ENCODE measurements around the gene LRP1. TPM values are rescaled to one million over a fixed set of nuclear protein-coding genes. Genes with fewer than 3 reads are reported as not detected.

Gene LRP1
- total RNA-seq, 1 donor from 2014 or later, result 591 TPM

- Mint-ChIP-seq H3K27ac (ENCODE audit: unreplicated experiment) (peak overlapping the region; percentile 98), H3K9me3 (ENCODE audit: unreplicated experiment) (no peaks in the 10 kb centered on the region), H3K4me1 (ENCODE audit: unreplicated experiment) (peaks cover 79% of the 10 kb centered on the region), H3K36me3 (ENCODE audit: unreplicated experiment) (peaks cover 18% of the 10 kb centered on the region), H3K27me3 (ENCODE audit: unreplicated experiment) (no peaks in the 10 kb centered on the region), H3K4me3 (ENCODE audit: unreplicated experiment) (peak overlapping the region; percentile 33)
- no peak for DNase-seq (ENCODE audit: extremely low spot score, unreplicated experiment)
- no peak for TF ChIP-seq CTCF (IDR thresholded peaks at IDR 0.05)
Measured at GRCh38 chr12:57234233-57234570, 105.9 kb downstream of the LRP1 start.

GRCh38 chr12:57234571-57235016, 106.3 kb downstream of the LRP1 start:
- peak overlapping the region; percentile 33 for H3K4me3 Mint-ChIP-seq (ENCODE audit: unreplicated experiment)
- peaks cover 79% of the 10 kb centered on the region for H3K4me1 Mint-ChIP-seq (ENCODE audit: unreplicated experiment)
- no peak for TF ChIP-seq CTCF (IDR thresholded peaks at IDR 0.05)
- H3K27ac Mint-ChIP-seq (ENCODE audit: unreplicated experiment), result peak overlapping the region; percentile 98
- H3K9me3 Mint-ChIP-seq (ENCODE audit: unreplicated experiment), result no peaks in the 10 kb centered on the region
- H3K27me3 Mint-ChIP-seq (ENCODE audit: unreplicated experiment), result no peaks in the 10 kb centered on the region
- DNase-seq (ENCODE audit: extremely low spot score, unreplicated experiment), result no peak
- peaks cover 18% of the 10 kb centered on the region for H3K36me3 Mint-ChIP-seq (ENCODE audit: unreplicated experiment)

- Mint-ChIP-seq H3K4me3 (ENCODE audit: unreplicated experiment) (peak overlapping the region; percentile 71), H3K36me3 (ENCODE audit: unreplicated experiment) (peaks cover 18% of the 10 kb centered on the region), H3K27ac (ENCODE audit: unreplicated experiment) (peak overlapping the region; percentile 98), H3K27me3 (ENCODE audit: unreplicated experiment) (no peaks in the 10 kb centered on the region), H3K9me3 (ENCODE audit: unreplicated experiment) (no peaks in the 10 kb centered on the region), H3K4me1 (ENCODE audit: unreplicated experiment) (peaks cover 81% of the 10 kb centered on the region)
- peak; percentile 14 for TF ChIP-seq CTCF (IDR thresholded peaks at IDR 0.05)
- DNase-seq (ENCODE audit: extremely low spot score, unreplicated experiment), result peak; percentile 97
Measured at GRCh38 chr12:57235017-57235727, 106.9 kb downstream of the LRP1 start.

GRCh38 chr12:57235728-57236131, 107.4 kb downstream of the LRP1 start:
- H3K27ac Mint-ChIP-seq (ENCODE audit: unreplicated experiment), result peak overlapping the region; percentile 98
- H3K36me3 Mint-ChIP-seq (ENCODE audit: unreplicated experiment), result peaks cover 17% of the 10 kb centered on the region
- peak overlapping the region; percentile 71 for H3K4me3 Mint-ChIP-seq (ENCODE audit: unreplicated experiment)

More at GRCh38 chr12:57235728-57236131, 107.4 kb downstream of the LRP1 start:
- Mint-ChIP-seq H3K4me1 (ENCODE audit: unreplicated experiment) (peaks cover 80% of the 10 kb centered on the region), H3K9me3 (ENCODE audit: unreplicated experiment) (no peaks in the 10 kb centered on the region), H3K27me3 (ENCODE audit: unreplicated experiment) (peaks cover 2% of the 10 kb centered on the region)
- TF ChIP-seq CTCF (IDR thresholded peaks at IDR 0.05), result no peak
- no peak for DNase-seq (ENCODE audit: extremely low spot score, unreplicated experiment)

Measured in osteocyte (in vitro differentiated cells).